ENCODE measurements around the gene GMCL1. TPM values are rescaled to one million over a fixed set of nuclear protein-coding genes. Genes with fewer than 3 reads are reported as not detected.

GMCL1 gene
- total RNA-seq, 1 experiment from 2014 or later = 13.8 TPM

GRCh38 chr2:69836316-69836715, 6.9 kb downstream of the GMCL1 start:
- ChIA-PET CTCF (no interaction called here), POLR2A (no interaction called here)
- BruUV-seq (replicated peaks) = no TSS peak
- Mint-ChIP-seq H3K27me3 (ENCODE audit: insufficient read depth, unreplicated experiment) (no peaks in the 10 kb centered on the region), H3K4me1 (ENCODE audit: low read depth, unreplicated experiment) (peaks cover 7% of the 10 kb centered on the region), H3K4me3 (ENCODE audit: unreplicated experiment) (no peak overlapping the region), H3K27ac (ENCODE audit: unreplicated experiment) (no peak overlapping the region), H3K9me3 (ENCODE audit: unreplicated experiment) (no peaks in the 10 kb centered on the region), H3K36me3 (ENCODE audit: insufficient read depth, unreplicated experiment) (no peaks in the 10 kb centered on the region)
- Histone ChIP-seq H3K36me3 (ENCODE audit: control insufficient read depth, insufficient read depth, low read length) (no peaks in the 10 kb centered on the region; the same call in 1 of the 2 replicates), H3K27me3 (replicated peaks; ENCODE audit: control insufficient read depth, insufficient read depth, low read length) (no peaks in the 10 kb centered on the region), H3K9me3 (no peaks in the 10 kb centered on the region), H3K4me3 (ENCODE audit: low read depth, low read length) (no peak overlapping the region), H3K4me1 (no peaks in the 10 kb centered on the region; the same call in 1 of the 2 replicates)
- intact Hi-C loops (cut with micrococcal nuclease; ENCODE audit: unreplicated experiment) = no loop called here
- DNase-seq = no peak
- TF ChIP-seq, protein P1, sequence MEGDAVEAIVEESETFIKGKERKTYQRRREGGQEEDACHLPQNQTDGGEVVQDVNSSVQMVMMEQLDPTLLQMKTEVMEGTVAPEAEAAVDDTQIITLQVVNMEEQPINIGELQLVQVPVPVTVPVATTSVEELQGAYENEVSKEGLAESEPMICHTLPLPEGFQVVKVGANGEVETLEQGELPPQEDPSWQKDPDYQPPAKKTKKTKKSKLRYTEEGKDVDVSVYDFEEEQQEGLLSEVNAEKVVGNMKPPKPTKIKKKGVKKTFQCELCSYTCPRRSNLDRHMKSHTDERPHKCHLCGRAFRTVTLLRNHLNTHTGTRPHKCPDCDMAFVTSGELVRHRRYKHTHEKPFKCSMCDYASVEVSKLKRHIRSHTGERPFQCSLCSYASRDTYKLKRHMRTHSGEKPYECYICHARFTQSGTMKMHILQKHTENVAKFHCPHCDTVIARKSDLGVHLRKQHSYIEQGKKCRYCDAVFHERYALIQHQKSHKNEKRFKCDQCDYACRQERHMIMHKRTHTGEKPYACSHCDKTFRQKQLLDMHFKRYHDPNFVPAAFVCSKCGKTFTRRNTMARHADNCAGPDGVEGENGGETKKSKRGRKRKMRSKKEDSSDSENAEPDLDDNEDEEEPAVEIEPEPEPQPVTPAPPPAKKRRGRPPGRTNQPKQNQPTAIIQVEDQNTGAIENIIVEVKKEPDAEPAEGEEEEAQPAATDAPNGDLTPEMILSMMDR (IDR thresholded peaks at IDR 0.05; ENCODE audit: insufficient read depth in 1 of 2, low read depth in 1 of 2, low read length in 1 of 2, severe bottlenecking in 1 of 2, unreplicated experiment in 1 of 2) = no peak

- H3K27me3 Mint-ChIP-seq (ENCODE audit: insufficient read depth, unreplicated experiment) = no peaks in the 10 kb centered on the region
- H3K36me3 Mint-ChIP-seq (ENCODE audit: insufficient read depth, unreplicated experiment) = no peaks in the 10 kb centered on the region
- H3K4me1 ChIP-seq = no peaks in the 10 kb centered on the region; the same call in 1 of the 2 replicates
- POLR2A ChIA-PET = no interaction called here
- H3K27ac Mint-ChIP-seq (ENCODE audit: unreplicated experiment) = no peak overlapping the region
- TF ChIP-seq, protein P1 (IDR thresholded peaks at IDR 0.05; ENCODE audit: insufficient read depth in 1 of 2, low read depth in 1 of 2, low read length in 1 of 2, severe bottlenecking in 1 of 2, unreplicated experiment in 1 of 2) = no peak
- BruUV-seq (replicated peaks) = no TSS peak
- H3K4me1 Mint-ChIP-seq (ENCODE audit: low read depth, unreplicated experiment) = peaks cover 7% of the 10 kb centered on the region
- H3K4me3 ChIP-seq (ENCODE audit: low read depth, low read length) = no peak overlapping the region
- H3K36me3 ChIP-seq (ENCODE audit: control insufficient read depth, insufficient read depth, low read length) = no peaks in the 10 kb centered on the region; the same call in 1 of the 2 replicates
- no peak for DNase-seq
- intact Hi-C loops (cut with micrococcal nuclease; ENCODE audit: unreplicated experiment) = no loop called here
- no peaks in the 10 kb centered on the region for H3K27me3 ChIP-seq (replicated peaks; ENCODE audit: control insufficient read depth, insufficient read depth, low read length)
- CTCF ChIA-PET = no interaction called here
- no peaks in the 10 kb centered on the region for H3K9me3 ChIP-seq
- H3K9me3 Mint-ChIP-seq (ENCODE audit: unreplicated experiment) = no peaks in the 10 kb centered on the region
- no peak overlapping the region for H3K4me3 Mint-ChIP-seq (ENCODE audit: unreplicated experiment)
Measured at GRCh38 chr2:69837533-69837932, 8.1 kb downstream of the GMCL1 start.

DNA sequence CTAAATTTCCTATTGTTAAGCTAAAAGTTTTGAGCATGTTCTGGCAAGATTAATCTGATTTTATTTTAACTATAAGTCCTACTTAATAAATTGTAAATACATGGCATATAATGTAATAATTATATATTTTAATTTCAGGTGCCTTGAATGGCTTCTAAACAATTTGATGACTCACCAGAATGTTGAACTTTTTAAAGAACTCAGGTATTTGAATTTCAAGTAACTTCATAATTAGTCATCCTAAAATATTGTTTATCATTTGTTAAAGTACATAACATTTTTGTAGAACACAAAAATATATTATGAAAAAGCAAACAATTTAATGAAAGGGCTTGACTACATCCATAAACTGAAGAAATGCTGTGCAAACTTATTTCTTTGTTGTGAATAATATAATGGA, 14.5 kb downstream of the GMCL1 start:
- ChIA-PET POLR2A (no interaction called here), CTCF (no interaction called here)
- no peaks in the 10 kb centered on the region for H3K4me1 ChIP-seq
- intact Hi-C loops (cut with micrococcal nuclease; ENCODE audit: unreplicated experiment) = no loop called here
- no peaks in the 10 kb centered on the region for H3K9me3 ChIP-seq
- no peak overlapping the region for H3K4me3 Mint-ChIP-seq (ENCODE audit: unreplicated experiment)
- TF ChIP-seq, protein P1 (IDR thresholded peaks at IDR 0.05; ENCODE audit: insufficient read depth in 1 of 2, low read depth in 1 of 2, low read length in 1 of 2, severe bottlenecking in 1 of 2, unreplicated experiment in 1 of 2) = no peak
- no peak overlapping the region for H3K27ac Mint-ChIP-seq (ENCODE audit: unreplicated experiment)
- peaks cover 21% of the 10 kb centered on the region for H3K36me3 Mint-ChIP-seq (ENCODE audit: insufficient read depth, unreplicated experiment)
- no TSS peak for BruUV-seq (replicated peaks)
- no peaks in the 10 kb centered on the region for H3K4me1 Mint-ChIP-seq (ENCODE audit: low read depth, unreplicated experiment)
- no peak for DNase-seq
- no peaks in the 10 kb centered on the region for H3K27me3 ChIP-seq (replicated peaks; ENCODE audit: control insufficient read depth, insufficient read depth, low read length)
- H3K4me3 ChIP-seq (ENCODE audit: low read depth, low read length) = no peak overlapping the region
- no peaks in the 10 kb centered on the region; the same call in none of the 2 replicates for H3K36me3 ChIP-seq (ENCODE audit: control insufficient read depth, insufficient read depth, low read length)
- no peaks in the 10 kb centered on the region for H3K9me3 Mint-ChIP-seq (ENCODE audit: unreplicated experiment)
- H3K27me3 Mint-ChIP-seq (ENCODE audit: insufficient read depth, unreplicated experiment) = no peaks in the 10 kb centered on the region

All from Caco-2 (cell line).